ENCODE measurements around the gene SIAH1. TPM values are rescaled to one million over a fixed set of nuclear protein-coding genes. Genes with fewer than 3 reads are reported as not detected.

The SIAH1 gene
- total RNA-seq, 4 donors from 2014 or later, result 13.1 to 24.4 (median 16.5) TPM

DNA sequence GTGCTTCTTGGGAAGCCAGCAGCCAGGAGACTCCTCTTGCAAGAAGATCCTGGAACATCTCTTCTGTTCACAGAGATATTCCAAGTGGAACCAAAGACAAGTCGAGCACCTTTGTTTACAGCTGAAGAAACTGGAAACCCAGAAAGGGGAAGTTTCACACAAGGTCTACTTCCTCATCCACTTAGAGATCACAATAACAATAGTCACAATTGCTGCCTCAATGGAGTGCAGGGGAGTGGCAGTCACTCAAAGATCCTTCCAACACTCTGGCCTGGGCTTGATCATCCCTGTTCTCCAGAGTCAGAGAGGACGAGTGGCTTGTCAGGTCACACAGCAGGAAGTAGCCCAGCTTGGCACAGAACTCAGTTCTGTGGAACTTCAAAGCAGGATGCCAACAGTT is 46.9 kb upstream of the SIAH1 start:
- DNase-seq, result no peak
- 13% methylated on average over 1 of the region's 2 CpGs; no CpG with 5 or more reads in 1 of the 2 donors for WGBS, 2 donors
- Histone ChIP-seq H3K4me1 (peaks cover 0 to 10% (median 0%) of the 10 kb centered on the region in 3 donors), H3K9me3 (no peaks in the 10 kb centered on the region), H3K27ac (peak overlapping the region in 3 of 4 donors; percentile 21 to 40 (median 24)), H3K4me3 (no peak overlapping the region), H3K27me3 (no peaks in the 10 kb centered on the region), H3K36me3 (no peaks in the 10 kb centered on the region)
- TF ChIP-seq, protein P1, sequence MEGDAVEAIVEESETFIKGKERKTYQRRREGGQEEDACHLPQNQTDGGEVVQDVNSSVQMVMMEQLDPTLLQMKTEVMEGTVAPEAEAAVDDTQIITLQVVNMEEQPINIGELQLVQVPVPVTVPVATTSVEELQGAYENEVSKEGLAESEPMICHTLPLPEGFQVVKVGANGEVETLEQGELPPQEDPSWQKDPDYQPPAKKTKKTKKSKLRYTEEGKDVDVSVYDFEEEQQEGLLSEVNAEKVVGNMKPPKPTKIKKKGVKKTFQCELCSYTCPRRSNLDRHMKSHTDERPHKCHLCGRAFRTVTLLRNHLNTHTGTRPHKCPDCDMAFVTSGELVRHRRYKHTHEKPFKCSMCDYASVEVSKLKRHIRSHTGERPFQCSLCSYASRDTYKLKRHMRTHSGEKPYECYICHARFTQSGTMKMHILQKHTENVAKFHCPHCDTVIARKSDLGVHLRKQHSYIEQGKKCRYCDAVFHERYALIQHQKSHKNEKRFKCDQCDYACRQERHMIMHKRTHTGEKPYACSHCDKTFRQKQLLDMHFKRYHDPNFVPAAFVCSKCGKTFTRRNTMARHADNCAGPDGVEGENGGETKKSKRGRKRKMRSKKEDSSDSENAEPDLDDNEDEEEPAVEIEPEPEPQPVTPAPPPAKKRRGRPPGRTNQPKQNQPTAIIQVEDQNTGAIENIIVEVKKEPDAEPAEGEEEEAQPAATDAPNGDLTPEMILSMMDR (IDR thresholded peaks at IDR 0.05), result no peak
- TF ChIP-seq POLR2A (IDR thresholded peaks at IDR 0.05), result no peak
- intact Hi-C loops (cut with DNase I), result no loop called here

DNA sequence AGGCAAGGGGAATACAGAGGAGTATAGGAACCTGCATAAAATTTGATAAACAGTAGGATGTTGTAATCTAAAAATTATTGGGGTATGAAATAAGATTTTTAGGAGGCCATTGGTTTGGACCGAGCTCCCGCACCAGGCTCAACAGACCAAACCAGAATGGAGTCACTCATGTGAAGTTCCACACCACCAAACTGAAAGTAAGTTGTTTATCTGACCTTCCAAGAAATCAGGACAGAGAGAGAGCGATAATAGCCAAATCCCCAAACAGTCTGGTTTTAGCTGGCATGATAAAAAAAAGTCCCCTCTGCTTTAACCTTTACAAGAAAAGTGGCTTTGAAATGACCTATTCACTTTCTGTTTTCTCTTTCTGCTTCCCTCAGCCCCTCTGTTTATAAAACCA is 45.7 kb upstream of the SIAH1 start:
- DNase-seq, result no peak
- no peak overlapping the region for H3K27ac ChIP-seq
- no peaks in the 10 kb centered on the region for H3K27me3 ChIP-seq
- no peak overlapping the region for H3K4me3 ChIP-seq
- TF ChIP-seq POLR2A (IDR thresholded peaks at IDR 0.05), result no peak
- TF ChIP-seq, protein P1 (IDR thresholded peaks at IDR 0.05), result no peak
- intact Hi-C loops (cut with DNase I), result no loop called here
- no peaks in the 10 kb centered on the region for H3K9me3 ChIP-seq
- H3K36me3 ChIP-seq, result no peaks in the 10 kb centered on the region
- 71 to 92% methylated on average over 3 of the region's 3 CpGs for WGBS, 2 donors
- H3K4me1 ChIP-seq, result peaks cover 0 to 10% (median 0%) of the 10 kb centered on the region in 3 donors

DNA sequence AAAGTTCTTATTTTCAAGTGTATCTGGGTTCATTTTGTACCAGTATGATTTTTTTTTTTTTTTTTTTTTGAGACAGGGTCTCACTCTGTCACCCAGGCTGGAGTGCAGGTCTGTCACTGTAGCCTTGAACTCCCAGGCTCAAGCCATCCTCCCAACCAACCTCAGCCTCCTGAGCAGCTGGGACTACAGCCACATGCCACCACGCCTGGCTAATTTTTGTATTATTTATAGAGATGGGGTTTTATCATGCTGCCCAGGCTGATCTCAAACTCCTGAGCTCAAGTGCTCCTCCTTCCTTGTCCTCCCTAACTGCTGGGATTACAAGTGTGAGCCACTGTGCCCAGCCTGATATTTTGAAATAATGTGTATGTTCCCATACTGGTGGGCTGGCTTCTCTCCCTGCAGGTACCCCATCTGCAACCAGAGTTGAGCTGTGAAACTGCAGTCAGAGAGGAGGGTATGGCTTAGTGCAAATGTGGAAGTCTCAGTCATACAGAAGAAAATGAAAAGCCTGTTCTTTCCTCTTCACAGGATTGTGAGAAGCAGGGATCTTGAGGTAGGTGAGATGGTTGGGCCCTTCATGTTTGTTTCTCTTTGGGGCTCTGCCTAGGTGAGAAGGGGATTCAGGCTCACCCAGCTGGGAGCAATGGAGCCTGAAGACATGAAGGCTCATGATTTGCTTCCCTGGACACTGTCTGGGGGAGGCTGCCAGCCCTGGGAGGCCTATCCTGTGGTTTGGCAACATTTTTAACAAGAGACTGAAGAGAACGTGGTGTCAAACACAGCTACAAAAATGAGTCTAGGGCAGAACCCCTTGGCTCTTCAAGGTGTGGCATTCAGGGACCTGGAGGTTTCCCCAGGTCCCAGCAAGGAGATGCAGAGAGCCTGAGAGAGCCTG is 41.3 kb upstream of the SIAH1 start:
- no peak overlapping the region for H3K4me3 ChIP-seq
- no peak overlapping the region for H3K27ac ChIP-seq
- WGBS, 2 donors, result 67 to 75% methylated on average over 2 of the region's 2 CpGs
- no peaks in the 10 kb centered on the region for H3K27me3 ChIP-seq
- TF ChIP-seq, protein P1 (IDR thresholded peaks at IDR 0.05), result no peak
- TF ChIP-seq POLR2A (IDR thresholded peaks at IDR 0.05), result no peak
- H3K9me3 ChIP-seq, result no peaks in the 10 kb centered on the region
- intact Hi-C loops (cut with DNase I), result no loop called here
- no peaks in the 10 kb centered on the region for H3K36me3 ChIP-seq
- DNase-seq, result no peak
- H3K4me1 ChIP-seq, result no peaks in the 10 kb centered on the region

DNA sequence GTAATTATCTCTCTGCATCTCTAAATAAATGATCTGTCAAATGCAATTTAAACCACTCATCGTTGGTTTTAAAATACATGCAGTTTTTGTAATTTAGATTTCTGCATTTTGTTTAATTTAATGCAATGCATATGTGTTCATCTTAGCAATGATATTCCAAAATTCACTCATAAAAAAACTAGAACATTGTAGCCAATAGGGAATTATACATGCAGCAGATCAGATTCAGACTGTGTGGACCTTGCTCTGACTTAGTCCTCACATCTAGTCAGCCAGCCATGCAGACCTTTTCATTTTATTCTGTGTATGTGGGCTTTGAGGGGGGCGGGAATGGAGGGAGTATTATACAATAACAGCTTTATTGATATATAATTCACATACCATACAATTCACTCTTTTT is 37.3 kb upstream of the SIAH1 start:
- intact Hi-C loops (cut with DNase I), result no loop called here
- no peaks in the 10 kb centered on the region for H3K9me3 ChIP-seq
- no peak overlapping the region for H3K27ac ChIP-seq
- no peaks in the 10 kb centered on the region for H3K27me3 ChIP-seq
- no peak overlapping the region for H3K4me3 ChIP-seq
- no peak for DNase-seq
- H3K4me1 ChIP-seq, result no peaks in the 10 kb centered on the region
- H3K36me3 ChIP-seq, result no peaks in the 10 kb centered on the region
- TF ChIP-seq, protein P1 (IDR thresholded peaks at IDR 0.05), result no peak
- TF ChIP-seq POLR2A (IDR thresholded peaks at IDR 0.05), result no peak
- 59 to 68% methylated on average over 2 of the region's 2 CpGs for WGBS, 2 donors

DNA sequence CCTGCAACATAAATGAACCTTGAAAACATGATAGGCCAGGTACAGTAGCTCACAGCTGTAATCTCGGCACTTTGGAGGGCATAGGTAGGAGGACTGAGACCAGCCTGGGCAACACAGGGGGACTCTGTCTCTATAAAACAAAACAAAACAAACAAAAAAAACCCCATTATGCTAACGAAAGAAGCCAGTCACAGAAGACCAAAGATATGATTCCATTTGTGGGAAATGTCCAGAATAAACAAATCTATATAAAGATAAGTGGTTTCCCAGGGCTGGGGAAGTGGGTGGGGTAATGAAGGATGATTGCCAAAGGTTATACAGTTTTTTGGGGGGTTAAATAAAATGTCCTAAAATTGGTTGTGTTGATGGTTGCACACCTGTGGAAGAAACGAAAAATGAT is 36.5 kb upstream of the SIAH1 start:
- Histone ChIP-seq H3K4me1 (no peaks in the 10 kb centered on the region), H3K36me3 (no peaks in the 10 kb centered on the region), H3K9me3 (no peaks in the 10 kb centered on the region), H3K27ac (no peak overlapping the region), H3K4me3 (no peak overlapping the region), H3K27me3 (no peaks in the 10 kb centered on the region)
- TF ChIP-seq, protein P1 (IDR thresholded peaks at IDR 0.05), result no peak
- no peak for TF ChIP-seq POLR2A (IDR thresholded peaks at IDR 0.05)
- WGBS, 2 donors, result 61 to 65% methylated on average over 3 of the region's 3 CpGs
- intact Hi-C loops (cut with DNase I), result no loop called here
- DNase-seq, result no peak
